ENCODE measurements around the gene FHIT.

Gene FHIT

GRCh38 chr3:60643831-60644230, 607.4 kb downstream of the FHIT start:
- H3K4me3 ChIP-seq (ENCODE audit: low read depth, low read length), result no peak overlapping the region
- TF ChIP-seq, protein P1, sequence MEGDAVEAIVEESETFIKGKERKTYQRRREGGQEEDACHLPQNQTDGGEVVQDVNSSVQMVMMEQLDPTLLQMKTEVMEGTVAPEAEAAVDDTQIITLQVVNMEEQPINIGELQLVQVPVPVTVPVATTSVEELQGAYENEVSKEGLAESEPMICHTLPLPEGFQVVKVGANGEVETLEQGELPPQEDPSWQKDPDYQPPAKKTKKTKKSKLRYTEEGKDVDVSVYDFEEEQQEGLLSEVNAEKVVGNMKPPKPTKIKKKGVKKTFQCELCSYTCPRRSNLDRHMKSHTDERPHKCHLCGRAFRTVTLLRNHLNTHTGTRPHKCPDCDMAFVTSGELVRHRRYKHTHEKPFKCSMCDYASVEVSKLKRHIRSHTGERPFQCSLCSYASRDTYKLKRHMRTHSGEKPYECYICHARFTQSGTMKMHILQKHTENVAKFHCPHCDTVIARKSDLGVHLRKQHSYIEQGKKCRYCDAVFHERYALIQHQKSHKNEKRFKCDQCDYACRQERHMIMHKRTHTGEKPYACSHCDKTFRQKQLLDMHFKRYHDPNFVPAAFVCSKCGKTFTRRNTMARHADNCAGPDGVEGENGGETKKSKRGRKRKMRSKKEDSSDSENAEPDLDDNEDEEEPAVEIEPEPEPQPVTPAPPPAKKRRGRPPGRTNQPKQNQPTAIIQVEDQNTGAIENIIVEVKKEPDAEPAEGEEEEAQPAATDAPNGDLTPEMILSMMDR (IDR thresholded peaks at IDR 0.05; ENCODE audit: borderline replicate concordance, insufficient read depth, low read depth, low read length), result no peak

DNA sequence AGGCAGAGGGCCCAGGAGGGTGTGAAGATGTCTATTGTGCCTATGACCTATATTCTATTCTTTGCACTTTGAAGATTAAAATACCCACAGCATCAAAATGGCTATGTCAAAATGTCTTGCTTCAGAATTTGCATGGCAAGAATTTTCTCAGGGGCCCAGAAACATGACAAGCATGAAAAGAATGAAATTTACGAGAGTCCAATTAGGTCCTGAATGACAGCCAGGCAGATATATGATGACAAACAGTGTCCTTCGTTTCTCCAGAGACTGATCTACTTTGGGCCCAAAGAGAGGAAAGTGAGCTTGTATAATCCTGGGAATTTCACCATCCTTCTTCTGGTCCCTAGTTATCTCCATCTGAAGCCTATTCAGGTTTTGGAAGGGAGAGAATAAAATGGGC, 609.9 kb downstream of the FHIT start:
- no peak overlapping the region for H3K4me3 ChIP-seq (ENCODE audit: low read depth, low read length)
- TF ChIP-seq, protein P1 (IDR thresholded peaks at IDR 0.05; ENCODE audit: borderline replicate concordance, insufficient read depth, low read depth, low read length), result no peak

GRCh38 chr3:60636846-60637245, 614.4 kb downstream of the FHIT start:
- TF ChIP-seq, protein P1 (IDR thresholded peaks at IDR 0.05; ENCODE audit: borderline replicate concordance, insufficient read depth, low read depth, low read length), result no peak
- H3K4me3 ChIP-seq (ENCODE audit: low read depth, low read length), result no peak overlapping the region

DNA sequence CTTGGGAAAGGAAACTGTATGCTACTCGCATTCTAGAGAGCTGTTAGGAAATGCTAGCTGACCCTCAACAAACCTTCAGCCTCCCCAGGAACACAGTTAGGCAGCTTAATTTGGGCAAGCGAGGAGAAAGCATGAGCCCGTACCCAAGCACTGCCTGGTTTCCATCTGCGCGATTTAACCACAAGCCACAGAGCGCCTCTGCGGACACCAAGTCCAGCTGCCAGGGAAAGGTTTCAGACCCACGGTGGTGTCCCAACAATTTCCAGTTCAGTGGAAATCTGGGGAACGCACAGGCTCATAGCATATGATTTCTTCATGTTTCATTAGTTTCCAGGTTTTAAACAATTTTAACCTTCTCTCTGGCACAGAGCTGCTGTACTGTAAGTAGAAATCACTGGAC, 617.6 kb downstream of the FHIT start:
- TF ChIP-seq, protein P1 (IDR thresholded peaks at IDR 0.05; ENCODE audit: borderline replicate concordance, insufficient read depth, low read depth, low read length), result no peak

DNA sequence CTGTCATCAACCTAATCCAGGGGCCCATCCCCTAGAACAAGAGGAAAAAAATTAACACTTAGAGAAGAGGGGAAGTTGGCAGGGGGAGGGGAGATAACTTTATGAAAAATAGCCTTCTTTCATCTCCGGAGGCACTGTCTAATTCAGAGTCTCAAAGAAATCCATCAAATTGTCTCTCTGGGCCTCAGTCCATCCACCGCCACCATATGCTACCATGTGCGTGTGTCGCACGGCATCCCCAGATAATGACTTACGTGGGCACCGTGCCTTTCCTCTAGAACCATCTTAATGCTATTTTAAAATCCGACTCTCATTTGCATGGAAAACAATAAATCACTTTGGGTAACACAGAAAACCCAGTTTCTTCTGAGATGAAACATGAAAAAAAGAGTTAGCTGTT, 619.7 kb downstream of the FHIT start:
- TF ChIP-seq, protein P1 (IDR thresholded peaks at IDR 0.05; ENCODE audit: borderline replicate concordance, insufficient read depth, low read depth, low read length), result no peak

More for the DNA sequence above, 617.6 kb downstream of the FHIT start:
- H3K4me3 ChIP-seq (ENCODE audit: low read depth, low read length), result no peak overlapping the region

GRCh38 chr3:60630953-60631352, 620.3 kb downstream of the FHIT start:
- TF ChIP-seq, protein P1 (IDR thresholded peaks at IDR 0.05; ENCODE audit: borderline replicate concordance, insufficient read depth, low read depth, low read length), result no peak
- H3K4me3 ChIP-seq (ENCODE audit: low read depth, low read length), result no peak overlapping the region

More for the DNA sequence above, 619.7 kb downstream of the FHIT start:
- no peak overlapping the region for H3K4me3 ChIP-seq (ENCODE audit: low read depth, low read length)

- H3K4me3 ChIP-seq (ENCODE audit: low read depth, low read length), result no peak overlapping the region
- TF ChIP-seq, protein P1 (IDR thresholded peaks at IDR 0.05; ENCODE audit: borderline replicate concordance, insufficient read depth, low read depth, low read length), result no peak
Observed at GRCh38 chr3:60629816-60630215, 621.4 kb downstream of the FHIT start.
